ENCODE results near the gene CEP76.

DNA sequence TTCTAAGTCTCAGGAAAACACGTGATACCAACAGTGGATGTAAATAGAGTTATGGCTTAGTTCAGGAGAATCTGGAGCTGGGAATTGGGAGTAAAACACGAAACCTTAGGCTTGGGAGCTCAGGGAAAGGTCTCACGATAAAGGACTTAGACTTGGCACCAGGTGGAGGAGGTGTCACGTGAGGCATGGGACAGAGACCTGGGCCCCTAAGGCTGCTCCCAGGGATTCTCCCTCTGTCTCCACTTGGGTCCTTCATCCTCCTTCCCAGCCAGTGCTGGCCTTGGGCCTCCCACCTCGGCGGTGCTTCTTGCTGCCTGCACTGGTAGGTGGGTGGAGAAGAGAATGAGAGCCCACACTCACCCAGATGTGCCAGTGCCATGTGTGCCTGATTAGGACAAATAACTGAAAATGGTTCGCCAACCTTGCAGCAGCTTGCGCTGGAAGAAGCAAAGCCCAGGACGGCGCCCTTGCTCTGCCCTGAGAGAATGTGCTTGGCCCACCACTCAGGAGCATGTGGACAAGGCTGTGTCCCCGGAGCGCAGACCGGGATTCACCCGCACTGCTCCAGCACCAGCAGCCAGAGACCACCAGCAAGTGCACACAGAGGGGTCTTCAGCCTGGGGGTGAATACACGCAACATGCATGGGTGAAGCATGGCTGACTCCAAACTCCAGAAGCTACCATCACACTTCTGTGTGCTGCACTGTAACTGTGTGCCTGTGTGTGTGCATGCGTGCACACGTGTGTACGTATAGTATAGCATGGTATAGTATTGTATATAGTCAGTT is 48.4 kb upstream of the CEP76 start:
- TF ChIP-seq, protein P1, sequence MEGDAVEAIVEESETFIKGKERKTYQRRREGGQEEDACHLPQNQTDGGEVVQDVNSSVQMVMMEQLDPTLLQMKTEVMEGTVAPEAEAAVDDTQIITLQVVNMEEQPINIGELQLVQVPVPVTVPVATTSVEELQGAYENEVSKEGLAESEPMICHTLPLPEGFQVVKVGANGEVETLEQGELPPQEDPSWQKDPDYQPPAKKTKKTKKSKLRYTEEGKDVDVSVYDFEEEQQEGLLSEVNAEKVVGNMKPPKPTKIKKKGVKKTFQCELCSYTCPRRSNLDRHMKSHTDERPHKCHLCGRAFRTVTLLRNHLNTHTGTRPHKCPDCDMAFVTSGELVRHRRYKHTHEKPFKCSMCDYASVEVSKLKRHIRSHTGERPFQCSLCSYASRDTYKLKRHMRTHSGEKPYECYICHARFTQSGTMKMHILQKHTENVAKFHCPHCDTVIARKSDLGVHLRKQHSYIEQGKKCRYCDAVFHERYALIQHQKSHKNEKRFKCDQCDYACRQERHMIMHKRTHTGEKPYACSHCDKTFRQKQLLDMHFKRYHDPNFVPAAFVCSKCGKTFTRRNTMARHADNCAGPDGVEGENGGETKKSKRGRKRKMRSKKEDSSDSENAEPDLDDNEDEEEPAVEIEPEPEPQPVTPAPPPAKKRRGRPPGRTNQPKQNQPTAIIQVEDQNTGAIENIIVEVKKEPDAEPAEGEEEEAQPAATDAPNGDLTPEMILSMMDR (IDR thresholded peaks at IDR 0.05; ENCODE audit: insufficient read depth, low read depth, low read length): no peak
- no peak for TF ChIP-seq EZH2 (IDR thresholded peaks at IDR 0.05; ENCODE audit: insufficient read depth, low read length)
